ENCODE data around the gene DHH. TPM values are rescaled to one million over a fixed set of nuclear protein-coding genes. Genes with fewer than 3 reads are reported as not detected.
"Not testable (repeated sequence)": the region's sequence is repeated elsewhere in the genome, so short reads cannot be mapped to it uniquely, and the experiment has no call there.

The DHH gene
- total RNA-seq (under 1 TPM; 0.27 to 0.47 TPM), polyA plus RNA-seq (not detected), total RNA-seq (0.08 to 0.57 (median 0.36) reads per million in 6 experiments)

DNA sequence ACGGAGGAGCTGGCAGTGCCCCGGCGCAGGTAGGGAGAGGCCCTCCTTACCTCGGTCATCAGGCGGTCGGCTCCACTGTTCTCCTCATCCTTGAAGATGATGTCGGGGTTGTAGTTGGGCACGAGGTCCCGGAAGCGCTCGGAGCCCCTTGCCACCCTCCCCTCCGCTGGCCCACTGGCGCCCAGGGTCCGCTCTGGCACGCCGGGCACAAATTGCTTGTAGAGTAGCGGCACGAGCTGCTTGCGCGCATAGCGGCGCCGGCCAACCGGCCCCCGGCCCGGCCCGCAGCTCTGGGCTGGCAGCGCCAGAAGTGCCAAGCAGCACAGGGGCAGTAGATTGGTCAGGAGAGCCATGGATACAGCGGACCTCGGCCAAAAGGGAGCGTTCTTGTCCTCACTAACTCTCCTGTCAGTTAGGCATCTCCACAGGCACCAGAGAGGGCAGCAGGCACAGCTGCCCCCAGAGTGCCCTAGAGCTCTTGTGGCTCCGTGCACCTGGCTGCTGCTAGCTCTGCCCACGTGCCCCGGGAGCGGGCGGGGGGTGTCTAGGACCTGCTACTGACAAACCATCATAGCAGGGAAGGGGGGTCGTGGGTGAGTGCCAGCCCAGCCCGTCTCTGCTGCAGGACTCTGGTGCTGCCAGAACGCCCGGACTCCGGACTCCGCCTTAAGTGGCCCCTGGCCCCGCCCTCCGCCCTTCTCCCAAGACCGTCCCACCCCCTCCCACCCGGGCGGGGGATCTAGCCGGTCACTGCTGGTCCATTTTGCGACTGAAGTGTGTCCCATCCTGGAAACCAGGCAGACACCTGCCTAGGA, at the start of gene DHH:
TSS of gene DHH (minus strand) at position 642 of the 815 bp plus-strand sequence. CDS start at position 353, 289 bp downstream.
- ATAC-seq (peak; percentile 24 to 27), DNase-seq (peak in 1 of 10 donors; percentile 25)
- Mint-ChIP-seq H3K27ac (peak within 1 kb of the TSS in 5 of 10 donors; percentile 25 to 72 (median 44)), H3K9me3 (peaks cover 0 to 2% (median 0%) of the 10 kb centered on the region in 9 donors), H3K4me1 (peaks cover 20 to 55% (median 45%) of the 10 kb centered on the region in 4 donors), H3K36me3 (peaks cover 0 to 37% (median 4%) of the 10 kb centered on the region in 3 donors), H3K4me3 (peak within 1 kb of the TSS in 9 of 10 donors; percentile 6 to 68 (median 43)), H3K27me3 (peaks cover 20 to 56% (median 40%) of the 10 kb centered on the region in 5 donors)
- POLR2A ChIA-PET: interaction anchor here (1.1 to 5.2 kb wide), 5 partner anchors 11 to 94 kb away, joined by 3 to 27 read pairs (median 5); partner anchors contain the start of genes TUBA1A and TUBA1B

DNA sequence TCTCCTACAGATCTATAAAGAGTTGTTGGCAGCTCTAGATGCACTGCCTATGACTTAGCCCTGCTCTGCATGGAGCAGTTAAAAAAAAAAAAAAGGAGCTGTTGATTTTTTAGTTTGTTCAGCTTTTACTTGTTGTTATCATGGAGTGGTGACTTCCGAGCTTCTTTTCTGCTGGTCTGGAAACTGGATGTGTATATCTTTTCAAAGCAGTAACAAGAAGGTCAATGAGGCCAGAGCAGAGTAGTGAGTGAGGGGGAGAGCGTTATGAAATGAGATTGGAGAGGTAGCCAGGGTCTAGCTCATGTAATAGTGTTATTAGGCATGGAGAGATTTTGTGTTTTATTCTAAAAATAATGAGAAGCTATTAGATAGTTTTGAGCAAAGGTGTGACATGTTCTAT, 49.8 kb upstream of the DHH start:
- ATAC-seq (no peak), DNase-seq (no peak)
- Mint-ChIP-seq H3K4me3 (no peak overlapping the region), H3K27ac (no peak overlapping the region), H3K27me3 (no peaks in the 10 kb centered on the region), H3K9me3 (no peaks in the 10 kb centered on the region), H3K36me3 (peaks cover 0 to 5% (median 1%) of the 10 kb centered on the region in 3 donors), H3K4me1 (peaks cover 0 to 2% (median 0%) of the 10 kb centered on the region in 4 donors)
- POLR2A ChIA-PET: interaction anchor here (0.6 to 1.5 kb wide), 5 partner anchors 13 to 1391 kb away, joined by 3 to 6 read pairs (median 4); partner anchors contain the start of genes TUBA1A and TUBA1B

DNA sequence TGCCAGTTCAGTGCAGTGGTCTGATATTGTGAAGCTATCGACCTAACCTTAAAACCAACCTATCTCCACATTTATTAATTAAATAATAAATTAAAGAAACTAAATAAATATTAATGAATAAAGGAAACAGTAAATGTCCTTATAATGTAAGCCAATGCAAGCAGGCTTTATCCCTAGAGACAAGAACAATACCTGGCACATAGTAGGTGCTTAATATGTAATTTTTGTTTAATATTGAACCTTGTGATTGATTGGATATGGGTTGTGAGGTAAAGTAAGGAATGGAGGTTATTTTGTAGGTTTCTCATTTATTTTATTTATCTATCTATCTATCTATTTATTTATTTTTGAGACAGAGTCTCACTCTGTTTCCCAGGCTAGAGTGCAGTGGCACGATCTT, 44.4 kb upstream of the DHH start:
- Mint-ChIP-seq H3K27me3 (no peaks in the 10 kb centered on the region), H3K4me3 (no peak overlapping the region), H3K4me1 (peaks cover under 1 to 6% (median 3%) of the 10 kb centered on the region in 4 donors), H3K9me3 (no peaks in the 10 kb centered on the region), H3K36me3 (no peaks in the 10 kb centered on the region), H3K27ac (no peak overlapping the region)
- POLR2A ChIA-PET: no interaction called here
- DNase-seq (no peak), ATAC-seq (no peak)

DNA sequence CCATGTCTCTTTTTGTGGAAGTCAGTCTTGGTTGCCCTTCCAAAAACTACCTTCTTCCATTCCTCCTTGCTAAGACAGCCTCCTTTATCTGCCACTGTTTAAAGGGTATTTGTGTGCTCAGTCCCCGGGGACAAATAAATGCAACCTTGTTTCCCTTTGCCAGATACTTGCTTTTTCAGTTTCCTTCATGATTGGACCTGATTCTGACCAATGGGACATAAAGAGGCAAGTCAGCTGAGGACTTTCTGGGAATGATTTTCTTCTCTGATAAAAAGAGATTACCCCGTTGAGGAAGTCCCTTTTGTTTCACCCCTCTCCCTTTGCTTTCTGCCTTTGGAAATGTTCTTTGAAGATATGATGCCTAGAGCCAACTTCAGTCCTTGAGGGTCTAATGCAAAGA, 44.0 kb upstream of the DHH start:
- POLR2A ChIA-PET: interaction anchor here (0.7 kb wide), 1 partner anchor 498 kb away, joined by 3 read pairs; no protein-coding TSS in a partner anchor
- H3K36me3 Mint-ChIP-seq: no peaks in the 10 kb centered on the region
- DNase-seq (no peak), ATAC-seq (no peak)
- H3K27me3 Mint-ChIP-seq: no peaks in the 10 kb centered on the region
- H3K4me1 Mint-ChIP-seq: peaks cover 4 to 7% (median 5%) of the 10 kb centered on the region in 4 donors
- no peak overlapping the region for H3K4me3 Mint-ChIP-seq
- H3K27ac Mint-ChIP-seq: no peak overlapping the region
- H3K9me3 Mint-ChIP-seq: no peaks in the 10 kb centered on the region

DNA sequence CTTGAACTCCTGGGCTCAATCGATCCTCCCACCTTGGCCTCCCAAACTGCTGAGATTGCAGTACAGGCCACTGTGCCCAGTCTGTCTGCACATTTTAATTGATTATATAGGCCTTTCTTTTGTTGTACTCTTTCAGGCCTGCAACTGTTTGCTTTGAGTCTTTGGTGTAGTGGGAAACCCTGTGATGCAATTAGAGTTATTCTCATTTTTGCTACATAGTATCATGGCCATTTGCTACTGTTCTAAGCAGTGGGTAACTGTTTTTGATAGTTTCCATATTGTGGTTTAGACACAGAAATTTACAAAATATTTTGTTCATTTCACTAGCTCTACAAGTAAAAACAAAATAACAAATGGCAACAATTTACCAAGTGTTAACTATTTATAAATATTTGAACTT, 42.9 kb upstream of the DHH start:
- POLR2A ChIA-PET: interaction anchor here (0.6 kb wide), 1 partner anchor 197 kb away, joined by 4 read pairs; no protein-coding TSS in a partner anchor
- DNase-seq (no peak), ATAC-seq (no peak)
- H3K4me1 Mint-ChIP-seq: peaks cover 1 to 15% (median 8%) of the 10 kb centered on the region in 4 donors
- H3K27ac Mint-ChIP-seq: no peak overlapping the region
- H3K36me3 Mint-ChIP-seq: no peaks in the 10 kb centered on the region
- H3K27me3 Mint-ChIP-seq: no peaks in the 10 kb centered on the region
- H3K4me3 Mint-ChIP-seq: no peak overlapping the region
- H3K9me3 Mint-ChIP-seq: no peaks in the 10 kb centered on the region

DNA sequence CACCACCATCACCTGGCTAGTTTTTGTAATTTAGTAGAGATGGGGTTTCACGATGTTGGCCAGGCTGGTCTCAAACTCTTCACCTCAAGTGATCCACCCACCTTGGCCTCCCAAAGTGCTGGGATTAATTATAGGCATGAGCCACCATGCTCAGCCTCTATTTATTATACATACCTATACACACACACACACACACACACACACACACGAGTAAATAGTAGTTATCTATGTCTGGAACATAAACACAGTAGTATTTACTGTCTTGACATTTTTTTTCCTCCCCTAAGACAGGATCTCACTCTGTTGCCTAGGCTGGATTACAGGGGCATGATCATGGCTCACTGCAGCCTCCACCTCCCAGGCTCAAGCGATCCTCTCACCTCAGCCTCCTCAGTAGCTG, 42.4 kb upstream of the DHH start:
- POLR2A ChIA-PET: interaction anchor here (0.7 kb wide), 1 partner anchor 10 kb away, joined by 3 read pairs; no protein-coding TSS in a partner anchor
- not testable (repeated sequence) for ATAC-seq, H3K27me3 Mint-ChIP-seq, H3K9me3 Mint-ChIP-seq, H3K27ac Mint-ChIP-seq, DNase-seq, H3K36me3 Mint-ChIP-seq, H3K4me3 Mint-ChIP-seq
- H3K4me1 Mint-ChIP-seq: peaks cover 3 to 20% (median 12%) of the 10 kb centered on the region in 4 donors

DNA sequence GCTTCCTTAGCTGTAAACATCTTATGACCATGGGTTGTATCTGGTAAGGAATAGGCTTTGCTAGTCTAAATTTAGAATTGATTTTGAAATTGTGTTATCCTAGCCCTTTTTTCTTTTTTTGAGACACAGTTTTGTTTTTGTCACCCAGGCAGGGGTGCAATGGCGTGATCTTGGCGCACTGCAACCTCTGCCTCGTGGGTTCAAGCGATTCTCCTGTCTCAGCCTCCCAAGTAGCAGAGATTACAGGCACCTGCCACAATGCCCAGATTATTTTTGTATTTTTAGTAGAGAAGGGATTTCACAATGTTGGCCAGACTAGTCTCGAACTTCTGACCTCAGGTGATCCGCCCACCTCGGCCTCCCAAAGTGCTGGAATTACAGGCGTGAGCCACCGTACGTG, 39.0 kb upstream of the DHH start:
- Mint-ChIP-seq H3K4me1 (peaks cover 13 to 44% (median 35%) of the 10 kb centered on the region in 4 donors), H3K27me3 (no peaks in the 10 kb centered on the region)

DNA sequence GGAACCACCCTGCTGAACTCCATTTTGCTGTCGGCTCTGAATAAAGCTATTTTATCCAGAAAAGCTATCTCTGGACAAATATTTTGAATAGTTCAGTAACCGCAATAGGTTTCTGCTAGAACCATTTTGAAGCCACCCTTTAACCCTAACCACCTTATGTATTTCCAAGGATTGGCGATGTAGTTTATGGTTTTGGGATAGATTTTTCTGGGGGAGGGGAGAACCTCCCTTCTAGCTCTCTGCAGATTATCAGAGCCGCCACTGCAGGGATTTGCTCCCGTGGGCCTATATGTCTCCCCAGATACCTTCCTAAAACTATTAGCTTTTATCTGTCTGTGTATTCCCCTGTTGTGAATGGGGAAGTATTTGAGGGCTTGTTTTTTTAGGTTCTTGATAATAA, 38.4 kb upstream of the DHH start:
- H3K4me1 Mint-ChIP-seq: peaks cover 12 to 46% (median 34%) of the 10 kb centered on the region in 4 donors
- ATAC-seq (no peak), DNase-seq (no peak)
- peak overlapping the region in 3 of 10 donors; percentile 49 to 97 (median 95) for H3K27ac Mint-ChIP-seq
- POLR2A ChIA-PET: interaction anchor here (0.7 to 6.2 kb wide), 3 partner anchors 27 to 1944 kb away, joined by 4 to 220 read pairs (median 4); partner anchors contain the start of gene TUBA1A
- no peaks in the 10 kb centered on the region for H3K9me3 Mint-ChIP-seq
- no peaks in the 10 kb centered on the region for H3K27me3 Mint-ChIP-seq
- H3K36me3 Mint-ChIP-seq: peaks cover 0 to 24% (median 12%) of the 10 kb centered on the region in 3 donors
- no peak overlapping the region for H3K4me3 Mint-ChIP-seq

More for the DNA sequence above, 39.0 kb upstream of the DHH start:
- peak overlapping the region in 3 of 10 donors; percentile 38 to 49 (median 43) for H3K27ac Mint-ChIP-seq
- H3K36me3 Mint-ChIP-seq: peaks cover 0 to 18% (median 12%) of the 10 kb centered on the region in 3 donors
- POLR2A ChIA-PET: interaction anchor here (0.7 to 6.2 kb wide), 3 partner anchors 28 to 485 kb away, joined by 3 to 220 read pairs (median 4); partner anchors contain the start of gene TUBA1A
- ATAC-seq (no peak), DNase-seq (no peak)
- no peak overlapping the region for H3K4me3 Mint-ChIP-seq
- no peaks in the 10 kb centered on the region for H3K9me3 Mint-ChIP-seq

DNA sequence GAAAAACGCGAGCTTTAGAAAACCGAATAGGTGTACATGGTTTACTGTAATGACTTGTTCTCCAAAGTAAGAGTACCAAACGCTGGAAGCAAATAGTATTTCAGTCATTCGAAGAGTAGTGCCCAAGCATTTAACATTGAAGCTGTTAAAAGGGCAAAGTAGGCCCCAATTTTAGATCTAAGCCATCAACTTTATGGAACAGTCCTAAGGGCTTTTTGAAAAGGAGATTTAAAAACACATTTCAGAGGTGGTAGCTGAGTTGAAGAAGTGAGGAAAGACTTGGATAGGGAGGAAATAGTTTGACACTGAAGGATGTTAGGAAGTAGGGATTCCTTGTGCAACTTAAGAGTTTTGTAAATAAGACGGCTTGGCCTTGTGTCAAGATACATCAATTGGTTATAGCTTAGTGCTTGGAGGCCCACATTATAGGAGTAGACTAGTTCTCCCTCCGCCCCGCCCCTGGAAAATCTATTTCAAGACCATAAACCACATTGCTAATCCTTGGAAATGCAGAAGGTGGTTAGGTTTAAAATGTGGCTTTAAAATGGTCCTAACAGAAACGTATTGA, 37.4 kb upstream of the DHH start:
- Mint-ChIP-seq H3K4me1 (peaks cover 13 to 56% (median 44%) of the 10 kb centered on the region in 4 donors), H3K27me3 (no peaks in the 10 kb centered on the region), H3K9me3 (no peaks in the 10 kb centered on the region), H3K27ac (peak overlapping the region; percentile 76 to 98 (median 96)), H3K4me3 (peak overlapping the region; percentile 79 to 99 (median 88)), H3K36me3 (peaks cover 0 to 34% (median 15%) of the 10 kb centered on the region in 3 donors)
- DNase-seq (no peak), ATAC-seq (no peak)
- POLR2A ChIA-PET: interaction anchor here (0.6 to 6.2 kb wide), 20 partner anchors 8 to 614 kb away, joined by 3 to 220 read pairs (median 9); partner anchors contain the start of genes DDX23, DHH, KMT2D and LMBR1L

DNA sequence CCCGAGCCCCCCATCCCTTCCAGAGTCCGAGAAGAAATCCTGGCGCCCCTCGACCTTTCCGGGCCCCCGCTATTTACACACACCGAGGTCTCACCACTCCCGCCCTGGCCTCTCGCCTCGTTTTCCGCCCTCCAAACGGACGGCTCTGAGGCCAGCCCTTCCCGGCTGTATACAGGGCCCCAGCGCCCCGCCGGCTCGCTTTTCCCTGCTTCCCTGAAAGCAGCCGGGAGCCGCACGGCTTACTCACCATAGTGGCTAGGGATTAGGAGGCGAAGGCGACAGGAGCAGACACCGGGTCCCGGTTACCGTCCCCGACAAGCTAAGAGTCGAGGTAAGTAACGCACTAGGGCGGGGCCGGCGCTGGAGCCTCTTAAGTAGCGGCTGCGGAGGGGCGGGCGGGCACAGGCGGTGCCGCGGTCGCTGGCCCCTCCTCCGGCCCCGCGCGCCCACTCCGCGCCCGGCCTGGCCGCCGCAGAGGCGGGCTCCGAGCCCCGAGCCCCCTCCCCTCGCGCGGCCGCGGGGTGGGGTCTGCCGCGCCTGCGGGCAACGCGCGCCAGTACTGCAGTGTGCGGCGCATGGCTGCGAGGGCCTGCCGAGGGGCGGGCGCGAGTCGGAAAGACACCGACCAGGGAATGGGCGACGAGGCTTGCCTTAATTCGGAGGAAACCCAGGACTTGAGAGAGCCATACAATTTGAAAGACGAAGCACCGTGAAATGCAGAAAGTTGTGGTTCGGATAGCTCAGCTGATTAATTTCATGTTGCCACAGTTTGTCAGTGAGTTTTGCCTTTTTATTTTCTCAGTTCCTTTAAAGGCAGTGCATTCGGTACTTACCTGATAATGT, 36.7 kb upstream of the DHH start, which contains the start of gene TUBA1B:
TSS of gene TUBA1B (minus strand) at position 345 of the 843 bp plus-strand sequence. CDS start at position 250, 95 bp downstream.
- ATAC-seq (peak; percentile 77 to 78), DNase-seq (peak; percentile 84 to 94 (median 88))
- Mint-ChIP-seq H3K4me3 (peak within 1 kb of the TSS; percentile 95 to 99 (median 97)), H3K27ac (peak within 1 kb of the TSS; percentile 96 to 99 (median 98)), H3K9me3 (no peaks in the 10 kb centered on the region), H3K36me3 (peaks cover 0 to 38% (median 19%) of the 10 kb centered on the region in 3 donors), H3K4me1 (peaks cover 14 to 59% (median 48%) of the 10 kb centered on the region in 4 donors), H3K27me3 (no peaks in the 10 kb centered on the region)
- POLR2A ChIA-PET: interaction anchor here (0.6 to 6.2 kb wide), 40 partner anchors 8 to 615 kb away, joined by 3 to 220 read pairs (median 6); partner anchors contain the start of genes ARF3, DDX23, DHH and FKBP11
